NCI-H146 treated with DMSO at 0.1 percent for 48 hours (cell line): ENCODE data around the gene LCAT.

Experiments
- DNase-seq: peaks from one replicate; lab custom pipeline; 2025; ENCODE audit not compliant: unreplicated experiment; lab: John Stamatoyannopoulos, UW

The LCAT gene

GRCh38 chr16:67969254-67970039 is 25.5 kb upstream of the LCAT start:
- DNase-seq: no peak

- peak; percentile 22 for DNase-seq
Measured at GRCh38 chr16:67968400-67969253, 24.7 kb upstream of the LCAT start, which contains the start of gene SLC12A4. Gene SLC12A4 (minus strand): TSS chr16:67968637. CDS start chr16:67968553, 84 bp downstream.

- DNase-seq: no peak
Measured at GRCh38 chr16:67967958-67968399, 24.1 kb upstream of the LCAT start.

- no peak for DNase-seq
Measured at GRCh38 chr16:67967183-67967957, 23.4 kb upstream of the LCAT start.

- no peak for DNase-seq
Measured at GRCh38 chr16:67966549-67967182, 22.7 kb upstream of the LCAT start.

GRCh38 chr16:67965668-67966548 is 22.0 kb upstream of the LCAT start:
- DNase-seq: no peak

GRCh38 chr16:67964477-67965131 is 20.7 kb upstream of the LCAT start:
- DNase-seq: no peak

GRCh38 chr16:67963662-67964321 is 19.9 kb upstream of the LCAT start:
- DNase-seq: no peak

GRCh38 chr16:67963292-67963661 is 19.4 kb upstream of the LCAT start:
- no peak for DNase-seq

GRCh38 chr16:67962135-67962534 is 18.2 kb upstream of the LCAT start:
- no peak for DNase-seq

- DNase-seq: peak; percentile 82
Measured at GRCh38 chr16:67961551-67961957, 17.6 kb upstream of the LCAT start.

- DNase-seq: no peak
Measured at GRCh38 chr16:67959536-67960329, 15.8 kb upstream of the LCAT start.

- no peak for DNase-seq
Measured at GRCh38 chr16:67957622-67958021, 13.7 kb upstream of the LCAT start.

- DNase-seq: no peak
Measured at GRCh38 chr16:67954421-67955196, 10.7 kb upstream of the LCAT start.

- DNase-seq: no peak
Measured at GRCh38 chr16:67953641-67954375, 9.9 kb upstream of the LCAT start.

- no peak for DNase-seq
Measured at GRCh38 chr16:67951485-67951884, 7.6 kb upstream of the LCAT start.
